ES-I3 (cell line): ENCODE data around the gene MLN.

Experiments used
- H3K36me3 ChIP-seq: 2 replicates; pipeline ENCODE4 v1.6.1; 2013; ENCODE audit warnings: mild to moderate bottlenecking, low read length, control low read depth, moderate library complexity; ENCODE audit not compliant: insufficient read depth
- H3K4me1 ChIP-seq: 2 replicates; pipeline ENCODE4 v1.6.1; 2013; ENCODE audit warnings: mild to moderate bottlenecking, control low read depth, low read length; ENCODE audit not compliant: insufficient read depth
- H3K9ac ChIP-seq: 2 replicates; pipeline ENCODE4 v1.6.1; 2013; ENCODE audit warnings: low read depth, mild to moderate bottlenecking, low read length, moderate library complexity
- H3K9me3 ChIP-seq: 2 replicates; pipeline ENCODE4 v1.6.1; 2013; ENCODE audit warnings: mild to moderate bottlenecking, low read length, moderate library complexity; ENCODE audit not compliant: control insufficient read depth, insufficient read depth

MLN gene

GRCh38 chr6:33783781-33784520 lies 19.9 kb downstream of the MLN start:
- Histone ChIP-seq H3K36me3 (peaks cover 26% of the 10 kb centered on the region), H3K9ac (no peak overlapping the region), H3K4me1 (peaks cover 67% of the 10 kb centered on the region), H3K9me3 (no peaks in the 10 kb centered on the region)

GRCh38 chr6:33782561-33782960 lies 21.2 kb downstream of the MLN start:
- Histone ChIP-seq H3K4me1 (peaks cover 66% of the 10 kb centered on the region), H3K36me3 (peaks cover 38% of the 10 kb centered on the region), H3K9ac (no peak overlapping the region), H3K9me3 (no peaks in the 10 kb centered on the region)

- Histone ChIP-seq H3K9ac (no peak overlapping the region; the same call in 1 of the 2 replicates), H3K4me1 (peaks cover 54% of the 10 kb centered on the region), H3K9me3 (no peaks in the 10 kb centered on the region), H3K36me3 (peaks cover 50% of the 10 kb centered on the region)
Observed at GRCh38 chr6:33781131-33781975, 22.4 kb downstream of the MLN start.

GRCh38 chr6:33779895-33780294 lies 23.9 kb downstream of the MLN start:
- H3K9me3 ChIP-seq: no peaks in the 10 kb centered on the region
- peaks cover 39% of the 10 kb centered on the region for H3K4me1 ChIP-seq
- H3K36me3 ChIP-seq: peaks cover 60% of the 10 kb centered on the region
- H3K9ac ChIP-seq: no peak overlapping the region

- Histone ChIP-seq H3K36me3 (peaks cover 62% of the 10 kb centered on the region), H3K9ac (no peak overlapping the region), H3K9me3 (no peaks in the 10 kb centered on the region), H3K4me1 (peaks cover 37% of the 10 kb centered on the region)
Observed at GRCh38 chr6:33779290-33779689, 24.5 kb downstream of the MLN start.

GRCh38 chr6:33778444-33779121 lies 25.2 kb downstream of the MLN start:
- no peak overlapping the region for H3K9ac ChIP-seq
- no peaks in the 10 kb centered on the region for H3K9me3 ChIP-seq
- peaks cover 37% of the 10 kb centered on the region for H3K4me1 ChIP-seq
- H3K36me3 ChIP-seq: peaks cover 62% of the 10 kb centered on the region

- peaks cover 63% of the 10 kb centered on the region for H3K36me3 ChIP-seq
- peaks cover 41% of the 10 kb centered on the region for H3K4me1 ChIP-seq
- H3K9ac ChIP-seq: no peak overlapping the region
- no peaks in the 10 kb centered on the region for H3K9me3 ChIP-seq
Observed at GRCh38 chr6:33777398-33778388, 26.1 kb downstream of the MLN start.

GRCh38 chr6:33776764-33777163 lies 27.0 kb downstream of the MLN start:
- Histone ChIP-seq H3K36me3 (peaks cover 63% of the 10 kb centered on the region), H3K9ac (no peak overlapping the region), H3K4me1 (peaks cover 41% of the 10 kb centered on the region), H3K9me3 (no peaks in the 10 kb centered on the region)

- H3K4me1 ChIP-seq: peaks cover 40% of the 10 kb centered on the region
- H3K9ac ChIP-seq: no peak overlapping the region
- H3K36me3 ChIP-seq: peaks cover 63% of the 10 kb centered on the region
- no peaks in the 10 kb centered on the region for H3K9me3 ChIP-seq
Observed at GRCh38 chr6:33776186-33776585, 27.6 kb downstream of the MLN start.

- H3K9ac ChIP-seq: no peak overlapping the region
- H3K36me3 ChIP-seq: peaks cover 57% of the 10 kb centered on the region
- H3K4me1 ChIP-seq: peaks cover 40% of the 10 kb centered on the region
- no peaks in the 10 kb centered on the region for H3K9me3 ChIP-seq
Observed at GRCh38 chr6:33774774-33775173, 29.0 kb downstream of the MLN start.

GRCh38 chr6:33772902-33773472 lies 30.8 kb downstream of the MLN start:
- H3K9ac ChIP-seq: no peak overlapping the region
- peaks cover 32% of the 10 kb centered on the region for H3K4me1 ChIP-seq
- peaks cover 40% of the 10 kb centered on the region for H3K36me3 ChIP-seq
- no peaks in the 10 kb centered on the region for H3K9me3 ChIP-seq

GRCh38 chr6:33772082-33772830 lies 31.5 kb downstream of the MLN start:
- H3K9ac ChIP-seq: no peak overlapping the region
- no peaks in the 10 kb centered on the region for H3K9me3 ChIP-seq
- peaks cover 32% of the 10 kb centered on the region for H3K4me1 ChIP-seq
- peaks cover 33% of the 10 kb centered on the region for H3K36me3 ChIP-seq
